ENCODE results near the gene CLEC9A. TPM values are rescaled to one million over a fixed set of nuclear protein-coding genes. Genes with fewer than 3 reads are reported as not detected.

The CLEC9A gene
- total and polyA plus RNA-seq, 4 donors: 0.03 to 0.14 TPM; not detected in 2

DNA sequence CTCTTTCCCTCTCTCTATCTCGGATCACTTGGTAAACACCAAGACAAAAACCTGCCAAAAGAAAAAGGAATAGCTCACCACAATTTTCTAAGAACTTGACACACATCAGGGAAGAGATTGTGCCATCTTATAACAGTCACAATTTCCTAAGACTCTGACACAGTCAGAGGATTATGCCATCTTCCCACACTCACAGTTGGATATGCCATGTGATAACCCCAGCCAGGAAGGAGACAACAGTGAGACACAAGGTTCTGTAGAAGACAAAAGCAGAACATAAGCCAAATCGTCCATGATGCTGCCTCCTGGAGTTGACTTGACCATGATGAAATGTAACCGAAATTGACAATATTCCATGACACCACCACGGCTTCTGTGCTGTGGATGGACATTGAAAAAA lies 2.8 kb upstream of the CLEC9A start:
- no peak for DNase-seq (ENCODE audit: low spot score)
- Histone ChIP-seq H3K27ac (ENCODE audit: low read depth in 1 of 2, low read length in 2 of 2) (no peak overlapping the region), H3K36me3 (ENCODE audit: control insufficient read depth in 4 of 4, insufficient read depth in 3 of 4, low read depth in 1 of 4, low read length in 3 of 4) (no peaks in the 10 kb centered on the region), H3K9ac (ENCODE audit: low read depth in 1 of 2, low read length in 2 of 2) (no peak overlapping the region), H3K4me3 (ENCODE audit: low read depth in 1 of 3, low read length in 3 of 3) (no peak overlapping the region), H3K9me3 (ENCODE audit: control insufficient read depth in 4 of 4, low read length in 3 of 4) (no peaks in the 10 kb centered on the region), H3K27me3 (ENCODE audit: control insufficient read depth in 4 of 4, insufficient read depth in 4 of 4, low read length in 3 of 4) (no peaks in the 10 kb centered on the region), H3K4me1 (ENCODE audit: control insufficient read depth in 4 of 4, insufficient read depth in 4 of 4, low read length in 3 of 4) (no peaks in the 10 kb centered on the region)
- WGBS: 57% methylated on average over 4 of the region's 4 CpGs
- TF ChIP-seq RXRA (IDR thresholded peaks at IDR 0.05): no peak
- TF ChIP-seq RAD21 (IDR thresholded peaks at IDR 0.05): no peak
- no peak for TF ChIP-seq JUND (IDR thresholded peaks at IDR 0.05)
- TF ChIP-seq FOXA2 (IDR thresholded peaks at IDR 0.05): no peak
- no peak for TF ChIP-seq YY1 (IDR thresholded peaks at IDR 0.05)
- no peak for TF ChIP-seq EGR1 (IDR thresholded peaks at IDR 0.05; ENCODE audit: low read depth in 2 of 2)
- TF ChIP-seq, protein P1, sequence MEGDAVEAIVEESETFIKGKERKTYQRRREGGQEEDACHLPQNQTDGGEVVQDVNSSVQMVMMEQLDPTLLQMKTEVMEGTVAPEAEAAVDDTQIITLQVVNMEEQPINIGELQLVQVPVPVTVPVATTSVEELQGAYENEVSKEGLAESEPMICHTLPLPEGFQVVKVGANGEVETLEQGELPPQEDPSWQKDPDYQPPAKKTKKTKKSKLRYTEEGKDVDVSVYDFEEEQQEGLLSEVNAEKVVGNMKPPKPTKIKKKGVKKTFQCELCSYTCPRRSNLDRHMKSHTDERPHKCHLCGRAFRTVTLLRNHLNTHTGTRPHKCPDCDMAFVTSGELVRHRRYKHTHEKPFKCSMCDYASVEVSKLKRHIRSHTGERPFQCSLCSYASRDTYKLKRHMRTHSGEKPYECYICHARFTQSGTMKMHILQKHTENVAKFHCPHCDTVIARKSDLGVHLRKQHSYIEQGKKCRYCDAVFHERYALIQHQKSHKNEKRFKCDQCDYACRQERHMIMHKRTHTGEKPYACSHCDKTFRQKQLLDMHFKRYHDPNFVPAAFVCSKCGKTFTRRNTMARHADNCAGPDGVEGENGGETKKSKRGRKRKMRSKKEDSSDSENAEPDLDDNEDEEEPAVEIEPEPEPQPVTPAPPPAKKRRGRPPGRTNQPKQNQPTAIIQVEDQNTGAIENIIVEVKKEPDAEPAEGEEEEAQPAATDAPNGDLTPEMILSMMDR (IDR thresholded peaks at IDR 0.05; ENCODE audit: low read depth, low read length, missing input control): no peak
- TF ChIP-seq NR2F2 (IDR thresholded peaks at IDR 0.05): no peak
- TF ChIP-seq FOXA1 (IDR thresholded peaks at IDR 0.05): no peak
- TF ChIP-seq ZBTB33 (IDR thresholded peaks at IDR 0.05): no peak
- TF ChIP-seq TAF1 (conservative IDR thresholded peaks at IDR 0.05): no peak

DNA sequence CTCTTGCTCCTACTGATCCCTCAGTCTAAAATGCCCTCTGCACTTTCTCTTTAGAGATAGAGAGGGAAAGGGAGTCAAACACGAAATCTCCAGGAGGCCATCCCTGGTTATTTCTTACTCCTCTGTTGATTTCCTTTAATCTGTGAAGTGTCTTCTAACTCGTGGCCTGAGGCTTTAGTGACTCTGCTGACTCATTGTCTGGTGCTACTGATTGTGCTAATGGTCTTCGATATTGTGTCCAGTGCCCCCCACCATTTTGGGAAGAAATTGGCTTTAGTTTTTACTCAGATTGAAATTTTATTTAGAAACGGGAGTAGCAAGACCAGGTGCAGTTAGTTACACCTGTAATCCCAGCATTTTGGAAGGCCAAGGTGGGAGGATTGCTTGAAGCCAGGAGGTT lies 839 bp downstream of the CLEC9A start:
- Histone ChIP-seq H3K9me3 (ENCODE audit: control insufficient read depth in 4 of 4, low read length in 3 of 4) (no peaks in the 10 kb centered on the region), H3K4me1 (ENCODE audit: control insufficient read depth in 4 of 4, insufficient read depth in 4 of 4, low read length in 3 of 4) (no peaks in the 10 kb centered on the region), H3K27ac (ENCODE audit: low read depth in 1 of 2, low read length in 2 of 2) (no peak overlapping the region), H3K36me3 (ENCODE audit: control insufficient read depth in 4 of 4, insufficient read depth in 3 of 4, low read depth in 1 of 4, low read length in 3 of 4) (no peaks in the 10 kb centered on the region), H3K4me3 (ENCODE audit: low read depth in 1 of 3, low read length in 3 of 3) (no peak overlapping the region), H3K9ac (ENCODE audit: low read depth in 1 of 2, low read length in 2 of 2) (no peak overlapping the region), H3K27me3 (ENCODE audit: control insufficient read depth in 4 of 4, insufficient read depth in 4 of 4, low read length in 3 of 4) (no peaks in the 10 kb centered on the region)
- TF ChIP-seq FOXA2 (IDR thresholded peaks at IDR 0.05) (no peak), ZBTB33 (IDR thresholded peaks at IDR 0.05) (no peak), HNF4G (IDR thresholded peaks at IDR 0.05) (no peak), NR2F2 (IDR thresholded peaks at IDR 0.05) (no peak)
- 66% methylated on average over 4 of the region's 4 CpGs for WGBS
- no peak for DNase-seq (ENCODE audit: low spot score)

GRCh38 chr12:10031771-10032175 lies 1.3 kb downstream of the CLEC9A start:
- Histone ChIP-seq H3K36me3 (ENCODE audit: control insufficient read depth in 4 of 4, insufficient read depth in 3 of 4, low read depth in 1 of 4, low read length in 3 of 4) (no peaks in the 10 kb centered on the region), H3K9me3 (ENCODE audit: control insufficient read depth in 4 of 4, low read length in 3 of 4) (no peaks in the 10 kb centered on the region), H3K4me1 (ENCODE audit: control insufficient read depth in 4 of 4, insufficient read depth in 4 of 4, low read length in 3 of 4) (no peaks in the 10 kb centered on the region), H3K27me3 (ENCODE audit: control insufficient read depth in 4 of 4, insufficient read depth in 4 of 4, low read length in 3 of 4) (no peaks in the 10 kb centered on the region), H3K9ac (ENCODE audit: low read depth in 1 of 2, low read length in 2 of 2) (no peak overlapping the region), H3K27ac (ENCODE audit: low read depth in 1 of 2, low read length in 2 of 2) (no peak overlapping the region), H3K4me3 (ENCODE audit: low read depth in 1 of 3, low read length in 3 of 3) (no peak overlapping the region)
- 78% methylated on average over 5 of the region's 5 CpGs for WGBS
- no peak for DNase-seq (ENCODE audit: low spot score)
- TF ChIP-seq HNF4G (IDR thresholded peaks at IDR 0.05) (no peak), RAD21 (IDR thresholded peaks at IDR 0.05) (no peak)
